ENCODE results near the gene MSMP. TPM values are rescaled to one million over a fixed set of nuclear protein-coding genes. Genes with fewer than 3 reads are reported as not detected.
A peak's percentile ranks its signal among the peaks of the same experiment; 100 is the strongest.

Gene MSMP
- total RNA-seq, 2 donors from 2014 or later: not detected

- 87 to 93% methylated on average over 17 to 34 of the region's 34 CpGs for WGBS, 2 donors
These were observed 38.1 kb upstream of the MSMP start for GRCh38 chr9:35792024-35792813.

GRCh38 chr9:35791297-35791921 is 37.3 kb upstream of the MSMP start, which contains the start of gene NPR2:
TSS of gene NPR2 (plus strand) at chr9:35791591. CDS start at chr9:35792409, 818 bp downstream.
- TF ChIP-seq CTCF (IDR thresholded peaks at IDR 0.05): no peak
- no peak for TF ChIP-seq POLR2A (IDR thresholded peaks at IDR 0.05)
- H3K4me1 ChIP-seq: peaks cover 7% of the 10 kb centered on the region
- no peaks in the 10 kb centered on the region for H3K36me3 ChIP-seq (replicated peaks in 1 of 2; ENCODE audit: insufficient read depth in 1 of 2, low read depth in 2 of 2)
- no peaks in the 10 kb centered on the region for H3K27me3 ChIP-seq
- 52 to 62% methylated on average over 42 to 49 of the region's 64 CpGs for WGBS, 2 donors
- H3K4me3 ChIP-seq: no peak within 1 kb of the TSS
- no peaks in the 10 kb centered on the region for H3K9me3 ChIP-seq
- intact Hi-C loops (cut with DNase I): loop anchor here (5.0 kb wide), 1 partner anchor 86 kb away; no protein-coding TSS in a partner anchor
- no peak within 1 kb of the TSS for H3K27ac ChIP-seq
- no peak for DNase-seq
- ATAC-seq: peak; percentile 16

More at GRCh38 chr9:35792024-35792813, 38.1 kb upstream of the MSMP start:
- intact Hi-C loops (cut with DNase I): loop anchor here (5.0 kb wide), 1 partner anchor 85 kb away; no protein-coding TSS in a partner anchor
- no peaks in the 10 kb centered on the region for H3K9me3 ChIP-seq
- no peaks in the 10 kb centered on the region for H3K36me3 ChIP-seq (replicated peaks in 1 of 2; ENCODE audit: insufficient read depth in 1 of 2, low read depth in 2 of 2)
- TF ChIP-seq CTCF (IDR thresholded peaks at IDR 0.05): no peak
- no peak for TF ChIP-seq POLR2A (IDR thresholded peaks at IDR 0.05)
- H3K4me1 ChIP-seq: peaks cover 7% of the 10 kb centered on the region
- no peak for DNase-seq
- H3K4me3 ChIP-seq: no peak overlapping the region
- no peak overlapping the region for H3K27ac ChIP-seq
- ATAC-seq: no peak
- no peaks in the 10 kb centered on the region for H3K27me3 ChIP-seq

- H3K4me3 ChIP-seq: no peak overlapping the region
- 50 to 58% methylated on average over 35 to 37 of the region's 37 CpGs for WGBS, 2 donors
- H3K27ac ChIP-seq: no peak overlapping the region
- intact Hi-C loops (cut with DNase I): loop anchor here (5.0 kb wide), 1 partner anchor 87 kb away; no protein-coding TSS in a partner anchor
- no peaks in the 10 kb centered on the region for H3K9me3 ChIP-seq
- H3K27me3 ChIP-seq: no peaks in the 10 kb centered on the region
- peaks cover 7% of the 10 kb centered on the region for H3K4me1 ChIP-seq
- peak; percentile 66 to 78 (median 72) for DNase-seq
- no peaks in the 10 kb centered on the region for H3K36me3 ChIP-seq (replicated peaks in 1 of 2; ENCODE audit: insufficient read depth in 1 of 2, low read depth in 2 of 2)
- no peak for TF ChIP-seq POLR2A (IDR thresholded peaks at IDR 0.05)
- peak; percentile 70 to 96 (median 86) for TF ChIP-seq CTCF (IDR thresholded peaks at IDR 0.05)
- ATAC-seq: peak; percentile 94
These were observed 36.6 kb upstream of the MSMP start for GRCh38 chr9:35790385-35791296.

- WGBS, 2 donors: 25 to 31% methylated on average over 4 of the region's 4 CpGs
- ATAC-seq (no peak), DNase-seq (no peak)
- H3K9me3 ChIP-seq: no peaks in the 10 kb centered on the region
- no peak overlapping the region for H3K4me3 ChIP-seq
- no peaks in the 10 kb centered on the region for H3K27me3 ChIP-seq
- no peak overlapping the region for H3K27ac ChIP-seq
- TF ChIP-seq CTCF (IDR thresholded peaks at IDR 0.05): no peak
- no peak for TF ChIP-seq POLR2A (IDR thresholded peaks at IDR 0.05)
- peaks cover 7% of the 10 kb centered on the region for H3K4me1 ChIP-seq
- no peaks in the 10 kb centered on the region for H3K36me3 ChIP-seq (replicated peaks in 1 of 2; ENCODE audit: insufficient read depth in 1 of 2, low read depth in 2 of 2)
- intact Hi-C loops (cut with DNase I): loop anchor here (5.0 kb wide), 1 partner anchor 87 kb away; no protein-coding TSS in a partner anchor
These were observed 35.9 kb upstream of the MSMP start for GRCh38 chr9:35790025-35790384.
